Vein endothelial cell (primary cell): ENCODE data around the gene MRC2. TPM values are rescaled to one million over a fixed set of nuclear protein-coding genes. Genes with fewer than 3 reads are reported as not detected.

ENCODE experiments used
- small RNA-seq: library from RNA; depleted of rRNA; stranded (forward); fragments of <200 nt; gene quantifications from one replicate; pipeline ENCODE3, GENCODE V24; 2012
- total RNA-seq: library from RNA; depleted of rRNA; stranded (reverse); fragments of >200 nt; gene quantifications from 2 replicates; pipeline ENCODE4 v1.2.3, GENCODE V29; 2012

The MRC2 gene
- 13.7 and 39.8 TPM in 2 replicates for total RNA-seq

GRCh38 chr17:62627219-62627903, at the start of gene MRC2:
MRC2 (plus strand) TSS chr17:62627670; CDS start chr17:62627803, 133 bp downstream.

Small RNAs within 50 kb of the gene (small RNA-seq; reads per million reads assigned to genes)
- gene RF00019 (not detected), gene RNU6-446P (not detected)

Other genes with a start within 250 kb of the MRC2 start
- not detected in 2 replicates for gene EFCAB3, start 247.1 kb upstream of the MRC2 start, total RNA-seq
- gene METTL2A, start 203.8 kb upstream of the MRC2 start, total RNA-seq: 18.6 and 21.6 TPM in 2 replicates
- 34.6 and 51.4 TPM in 2 replicates for gene TLK2, start 148.8 kb upstream of the MRC2 start, total RNA-seq
- not detected in 2 replicates for gene MARCHF10, start 180.6 kb downstream of the MRC2 start, total RNA-seq